LNCaP clone FGC (cell line): ENCODE data around the gene MAGI1.

ENCODE experiments used
- DNase-seq: peaks from one replicate; pipeline ENCODE4 v3.0.0-alpha.2; 2011; ENCODE audit warnings: low read depth
- H3K4me3 ChIP-seq: 2 replicates; pipeline ENCODE4 v1.5.1; 2011; ENCODE audit warnings: mild to moderate bottlenecking, low read depth, low read length, control low read depth
- CTCF ChIP-seq: IDR thresholded peaks from 2 replicates; pipeline ENCODE4 v1.5.1; 2012; ENCODE audit warnings: mild to moderate bottlenecking; ENCODE audit not compliant: control insufficient read depth, insufficient read depth; ENCODE audit errors: extremely low read depth

MAGI1 gene

GRCh38 chr3:65809641-65810150 is 229.0 kb downstream of the MAGI1 start:
- DNase-seq: no peak
- TF ChIP-seq CTCF: no peak
- no peak overlapping the region for H3K4me3 ChIP-seq

DNA sequence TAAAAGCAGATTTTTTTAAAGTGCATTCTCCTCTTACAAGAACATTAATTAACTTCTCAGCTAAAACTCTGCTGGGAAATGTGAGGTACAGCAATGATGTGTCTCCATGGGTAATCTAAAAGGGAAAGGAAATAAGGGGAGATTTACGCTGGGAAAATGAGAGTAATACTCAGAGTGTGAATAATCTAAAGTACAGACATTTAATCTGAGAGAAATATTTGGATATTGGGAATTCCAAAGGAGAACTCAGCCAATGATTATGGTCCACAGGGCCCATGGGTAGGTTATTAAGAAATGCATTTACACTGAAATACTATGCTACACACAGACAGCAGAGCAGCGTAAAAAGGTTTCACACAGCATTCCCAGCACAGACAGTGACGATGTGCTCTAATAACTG is 229.9 kb downstream of the MAGI1 start:
- no peak for DNase-seq
- no peak for TF ChIP-seq CTCF
- peak overlapping the region; percentile 28 for H3K4me3 ChIP-seq

GRCh38 chr3:65808407-65808806 is 230.3 kb downstream of the MAGI1 start:
- H3K4me3 ChIP-seq: peak overlapping the region; percentile 28
- peak; percentile 97 for DNase-seq
- TF ChIP-seq CTCF: no peak

DNA sequence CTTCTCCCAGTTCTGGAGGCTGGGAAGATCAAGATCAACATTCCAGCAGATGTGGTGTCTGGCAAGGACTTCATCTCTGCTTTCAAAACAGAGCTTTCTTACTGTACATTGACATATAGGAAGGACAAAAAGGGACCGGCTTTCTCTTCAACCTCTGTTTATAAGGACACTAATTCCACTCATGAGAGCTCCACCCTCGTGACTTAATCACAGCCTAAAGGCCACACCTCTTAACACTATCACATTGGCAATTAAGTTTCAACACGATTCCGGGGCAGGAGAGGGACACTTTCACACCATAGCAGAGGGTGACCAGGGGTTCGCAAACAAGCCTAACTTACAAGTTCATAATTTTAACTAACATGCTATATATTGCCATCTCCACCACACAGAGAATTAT is 231.5 kb downstream of the MAGI1 start:
- DNase-seq: no peak
- no peak for TF ChIP-seq CTCF
- no peak overlapping the region for H3K4me3 ChIP-seq

DNA sequence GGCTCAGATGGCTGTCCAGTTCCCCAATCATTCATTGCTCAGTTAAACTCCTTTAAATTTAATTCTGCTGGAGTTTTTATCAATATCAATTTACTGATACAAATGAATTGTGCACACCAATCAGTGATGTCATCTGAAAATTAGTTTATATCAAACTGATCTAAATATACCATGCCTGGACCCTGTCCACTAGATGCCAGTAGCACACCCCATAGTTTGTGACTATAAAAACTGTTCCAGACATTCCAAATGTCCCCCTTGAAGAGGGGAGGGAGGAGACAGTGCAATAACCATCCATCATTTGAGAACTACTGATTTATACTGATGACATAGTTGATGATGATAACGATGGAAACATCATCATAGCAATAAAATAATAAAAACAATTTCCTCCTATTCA is 232.1 kb downstream of the MAGI1 start:
- no peak overlapping the region for H3K4me3 ChIP-seq
- TF ChIP-seq CTCF: no peak
- no peak for DNase-seq

- H3K4me3 ChIP-seq: no peak overlapping the region
- no peak for DNase-seq
- TF ChIP-seq CTCF: no peak
Measured at GRCh38 chr3:65796676-65797075, 242.0 kb downstream of the MAGI1 start.

GRCh38 chr3:65795166-65795565 is 243.6 kb downstream of the MAGI1 start:
- no peak for DNase-seq
- no peak overlapping the region for H3K4me3 ChIP-seq
- no peak for TF ChIP-seq CTCF
